ENCODE measurements around the gene GPALPP1.

GRCh38 chr13:45064889-45065288 lies 75.6 kb downstream of the GPALPP1 start:
- TF ChIP-seq CTCF (IDR thresholded peaks at IDR 0.05) (no peak), EZH2 (IDR thresholded peaks at IDR 0.05; ENCODE audit: borderline replicate concordance, insufficient read depth, low read depth, low read length, poor library complexity, severe bottlenecking) (no peak)

Data from B cell (primary cell).